Kidney tubule cell (primary cell): ENCODE data around the gene COPS8.
A peak's percentile ranks its signal among the peaks of the same experiment; 100 is the strongest.

Source experiments
- DNase-seq: peaks from one replicate; pipeline ENCODE4 v3.0.0-alpha.2; 2018; ENCODE audit warnings: low spot score

Gene COPS8

GRCh38 chr2:237085248-237086221, at the start of gene COPS8:
TSS of gene COPS8 (plus strand) at chr2:237085889. CDS start at chr2:237085965, 76 bp downstream.
- peak; percentile 92 for DNase-seq

DNA sequence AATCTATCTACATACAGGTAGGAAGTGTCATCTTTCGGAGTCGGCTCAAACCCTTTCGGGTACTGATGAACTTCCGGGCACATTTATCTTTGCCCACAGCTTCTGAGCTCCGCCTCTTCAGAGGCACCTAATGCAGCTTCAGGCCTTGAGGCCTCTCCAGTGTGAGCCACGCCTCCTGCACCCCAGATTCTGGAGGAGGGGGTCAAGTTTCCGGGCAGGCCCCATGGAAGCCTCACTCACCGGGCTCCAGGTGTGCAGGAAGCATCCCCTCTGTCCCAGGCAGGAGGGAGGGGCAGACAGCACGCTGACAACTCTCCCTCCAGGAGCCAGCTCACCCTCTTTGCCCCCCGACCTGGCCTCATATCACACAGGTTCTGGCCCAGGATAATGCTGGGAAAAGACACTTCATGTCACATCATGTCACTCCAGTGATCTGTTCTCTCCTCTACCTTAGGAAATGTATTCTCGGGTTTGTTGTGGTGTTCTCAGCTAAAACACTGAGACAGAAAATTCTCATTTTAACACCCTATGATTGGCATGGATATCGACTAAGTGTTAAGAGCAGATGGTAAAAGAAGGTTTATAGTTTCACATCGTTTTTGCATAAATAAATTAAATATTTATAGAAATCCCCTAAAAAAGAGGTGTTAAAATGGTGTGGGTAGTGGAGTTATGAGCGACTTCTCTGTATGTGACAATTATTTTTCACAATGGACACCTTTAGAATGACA, 46.2 kb upstream of the COPS8 start:
- no peak for DNase-seq

DNA sequence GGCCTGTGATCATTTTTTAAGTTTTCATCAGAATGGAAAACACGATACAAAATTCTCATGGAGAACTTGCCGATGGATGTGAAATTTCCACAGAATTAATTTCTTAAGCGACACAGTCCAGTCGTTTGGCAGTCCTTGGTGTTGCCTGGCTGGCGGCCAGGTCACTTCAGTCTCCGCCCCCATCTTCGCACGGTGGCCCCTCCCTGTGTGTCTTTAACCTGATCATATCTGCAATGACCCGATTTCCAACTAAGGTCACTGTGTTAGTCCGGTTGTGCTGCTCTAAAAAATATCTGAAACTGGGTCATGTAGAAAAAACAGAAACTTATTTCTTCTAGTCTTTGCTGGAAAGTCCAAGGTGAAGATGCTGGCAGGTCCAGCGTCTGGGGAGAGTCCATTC, 44.5 kb upstream of the COPS8 start:
- DNase-seq = no peak

DNA sequence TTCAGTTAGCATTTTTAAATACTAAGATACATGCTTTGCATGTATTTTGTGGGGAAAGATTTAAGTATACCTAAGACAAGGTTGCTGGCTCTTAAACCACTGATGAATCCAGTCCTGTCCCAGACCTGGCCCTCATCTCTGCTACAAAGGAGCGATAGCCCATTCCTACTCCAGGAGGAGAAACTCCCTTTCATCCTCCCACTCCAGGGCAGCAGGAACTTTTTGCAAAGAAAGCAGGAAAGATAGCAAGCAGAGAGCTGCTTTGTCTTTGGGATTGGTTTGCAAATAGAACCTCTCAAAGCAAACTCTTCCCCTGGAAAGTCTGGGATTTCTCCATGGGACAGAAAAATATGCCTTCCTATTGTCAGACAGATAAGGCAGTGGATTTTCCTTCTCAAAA, 43.6 kb upstream of the COPS8 start:
- DNase-seq = no peak

DNA sequence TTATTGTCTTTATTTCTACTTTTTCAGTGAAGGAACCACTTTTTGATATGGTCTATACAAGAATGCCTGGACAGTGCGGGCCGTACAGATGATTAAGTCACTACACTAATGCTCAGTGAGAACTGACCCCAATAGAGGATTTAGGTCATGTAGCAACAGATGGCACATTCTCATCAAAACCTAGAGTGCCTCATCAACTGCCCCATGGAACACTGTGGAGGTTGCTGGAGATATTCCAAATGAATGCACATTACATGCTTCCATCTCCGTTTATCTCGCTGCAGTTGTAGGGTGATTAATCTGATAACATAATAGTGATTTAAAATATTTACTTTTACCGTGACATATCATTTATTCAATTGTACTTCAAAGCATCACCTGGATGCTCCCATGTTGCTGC, 41.8 kb upstream of the COPS8 start:
- DNase-seq = no peak

DNA sequence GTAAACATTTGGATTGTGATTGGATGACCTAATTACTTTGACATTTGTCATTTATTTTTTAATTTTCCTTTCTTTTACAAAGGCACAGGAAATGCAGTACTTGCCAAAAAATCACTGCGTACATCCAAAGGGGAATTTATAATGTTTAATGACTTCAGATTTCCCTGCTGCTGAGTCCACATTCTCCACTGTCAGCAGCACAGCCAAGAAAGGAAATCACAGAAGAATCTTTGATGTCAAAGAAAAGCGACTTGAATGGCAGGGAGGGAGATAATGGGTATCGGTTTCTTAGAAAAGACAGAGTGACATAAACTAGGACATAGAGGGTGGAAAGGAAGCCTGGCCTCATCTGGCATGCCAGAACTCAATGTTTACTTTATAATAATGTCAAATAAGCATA, 41.4 kb upstream of the COPS8 start:
- DNase-seq = no peak

- DNase-seq = no peak
Observed at GRCh38 chr2:237045449-237045848, 40.2 kb upstream of the COPS8 start.

DNA sequence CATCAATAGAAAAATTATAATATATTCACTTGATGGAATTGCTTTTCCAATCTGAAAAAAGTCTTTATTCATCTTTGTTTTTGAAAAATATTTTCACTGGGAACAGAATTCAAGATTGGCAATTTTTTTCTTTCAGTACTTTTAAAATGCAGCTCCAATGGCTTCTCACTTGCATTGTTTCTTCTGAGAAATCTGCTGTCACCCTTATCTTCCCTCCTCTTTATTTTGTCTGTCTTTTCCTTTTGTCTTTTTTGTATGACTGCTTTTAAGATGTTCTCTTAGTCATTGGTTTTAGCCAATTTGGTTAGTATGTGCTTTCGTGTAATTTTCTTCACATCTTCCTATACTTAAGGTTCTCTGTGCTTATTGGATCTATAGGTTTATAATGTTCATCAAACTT, 37.1 kb upstream of the COPS8 start:
- no peak for DNase-seq

- no peak for DNase-seq
Observed at GRCh38 chr2:237051861-237052260, 33.8 kb upstream of the COPS8 start.

DNA sequence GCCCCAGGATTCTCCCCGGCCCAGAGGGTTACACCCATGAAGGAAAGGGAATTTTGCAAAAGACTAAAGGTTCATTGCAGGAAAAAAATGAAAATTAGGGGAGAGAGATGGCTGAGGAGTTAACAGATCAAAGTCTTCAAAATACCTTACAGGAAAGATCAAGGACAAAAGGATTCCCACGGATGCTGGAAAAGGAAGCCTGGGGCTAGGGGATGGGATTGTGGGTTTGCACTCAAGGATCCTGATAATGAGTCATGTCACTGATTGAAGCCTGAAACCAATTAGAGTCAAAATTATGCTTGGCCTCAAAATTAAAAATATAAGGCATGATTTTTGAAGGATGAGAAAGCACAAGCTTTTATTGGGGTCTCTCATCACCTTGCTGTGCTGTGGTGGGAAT, 32.6 kb upstream of the COPS8 start:
- DNase-seq = no peak

DNA sequence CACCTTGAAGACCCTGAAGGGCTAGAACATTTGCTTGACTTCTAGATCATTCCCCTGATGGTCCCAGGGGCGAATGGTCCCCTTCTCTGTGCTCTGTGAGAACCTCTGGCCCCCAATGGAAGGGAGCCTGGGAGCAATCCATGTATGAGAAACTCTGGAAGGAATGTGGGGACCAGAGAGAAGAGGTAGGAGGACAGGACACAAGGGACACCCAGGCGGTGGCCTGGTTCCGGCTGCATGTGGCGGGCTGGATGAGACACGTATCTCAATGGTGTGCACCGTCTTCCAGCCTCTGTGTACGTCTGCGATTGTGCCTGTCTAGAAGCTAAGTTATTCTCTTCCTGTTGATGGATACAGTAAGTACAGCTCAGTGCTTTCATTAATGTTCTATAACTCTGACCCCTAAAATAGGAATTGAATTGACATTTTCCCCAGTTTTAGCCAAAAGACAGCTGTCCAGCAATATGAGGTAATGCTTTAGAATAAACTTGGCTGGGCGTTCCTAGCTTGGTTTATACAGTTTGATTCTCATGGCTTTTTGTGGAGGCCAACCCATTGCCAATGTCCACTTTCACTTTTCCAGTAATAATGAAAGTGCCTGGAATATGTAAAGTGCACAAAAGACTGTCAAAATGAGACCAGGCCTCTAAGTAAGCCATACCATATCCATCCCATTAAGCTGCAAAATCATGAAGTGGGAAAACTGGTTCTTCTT, 30.1 kb upstream of the COPS8 start:
- no peak for DNase-seq

DNA sequence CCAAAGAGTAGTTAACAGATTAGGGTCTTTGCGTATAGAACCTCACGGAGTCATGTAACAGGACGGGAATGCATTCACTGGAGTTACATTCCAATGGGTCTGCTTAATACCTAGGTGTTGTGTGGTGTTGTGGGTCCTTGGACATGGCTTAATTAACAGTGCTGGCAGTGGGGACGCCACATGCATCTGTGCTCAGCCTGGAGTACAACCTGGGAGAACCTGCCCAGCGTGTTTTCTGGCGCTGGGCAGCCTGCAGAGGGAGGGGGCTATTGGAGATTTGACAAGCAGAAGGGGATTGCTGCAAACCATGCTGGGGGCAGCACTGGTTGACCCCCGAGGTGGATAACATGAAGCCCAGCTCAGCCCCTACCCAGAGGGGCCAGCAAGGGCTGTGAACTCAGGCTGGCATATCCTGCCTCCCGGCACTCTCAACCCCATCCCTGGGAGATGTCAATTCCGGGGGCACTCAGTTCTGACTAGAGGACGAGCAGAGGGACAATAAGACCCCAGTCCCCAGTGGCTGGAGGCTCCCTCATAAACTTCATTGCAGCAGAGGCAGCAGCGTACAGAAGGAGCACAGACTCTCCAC, 29.3 kb upstream of the COPS8 start:
- no peak for DNase-seq

DNA sequence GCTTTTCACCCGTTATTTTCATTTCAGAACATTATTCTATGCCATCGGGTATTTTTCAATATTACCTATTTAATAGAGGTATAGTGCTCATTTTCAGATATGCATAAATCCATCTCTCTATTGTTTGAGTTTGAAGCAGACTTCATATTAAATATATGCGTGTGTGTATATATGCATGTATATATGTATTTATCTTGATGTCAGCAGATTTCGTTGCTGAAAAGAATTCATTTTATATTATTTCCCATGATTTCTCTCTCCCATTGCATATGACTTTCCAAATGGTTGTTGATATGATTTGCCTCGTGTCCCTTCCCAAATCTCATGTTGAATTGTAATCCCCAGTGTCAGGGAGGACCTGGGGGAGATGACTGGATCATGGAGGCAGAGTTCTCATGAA, 28.6 kb upstream of the COPS8 start:
- no peak for DNase-seq

- no peak for DNase-seq
Observed at GRCh38 chr2:237057893-237058300, 27.8 kb upstream of the COPS8 start.

GRCh38 chr2:237058423-237058822, 27.3 kb upstream of the COPS8 start:
- DNase-seq = no peak

GRCh38 chr2:237059155-237059875, 26.4 kb upstream of the COPS8 start:
- DNase-seq = no peak

- peak; percentile 63 for DNase-seq
Observed at GRCh38 chr2:237060534-237061312, 25.0 kb upstream of the COPS8 start.

- DNase-seq = no peak
Observed at GRCh38 chr2:237061356-237061755, 24.3 kb upstream of the COPS8 start.

DNA sequence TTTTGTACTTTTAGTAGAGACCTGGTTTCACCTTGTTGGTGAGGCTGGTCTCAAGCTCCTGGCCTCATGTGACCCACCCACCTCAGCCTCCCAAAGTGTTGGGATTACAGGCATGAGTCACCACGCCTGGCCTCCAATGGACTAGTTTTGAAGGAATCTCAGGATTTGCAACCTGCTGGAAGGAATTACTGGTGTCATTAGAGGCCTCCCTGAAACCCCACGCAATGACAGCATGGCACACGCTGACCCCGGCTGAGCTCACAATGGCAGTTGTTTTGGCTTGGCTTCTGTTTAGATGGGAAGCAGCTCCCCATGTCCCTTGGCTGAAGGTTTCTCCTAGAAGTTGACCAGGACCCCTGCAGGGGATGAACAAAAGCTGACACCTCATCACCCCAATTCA, 23.1 kb upstream of the COPS8 start:
- DNase-seq = peak; percentile 17

GRCh38 chr2:237064203-237065070, 21.3 kb upstream of the COPS8 start:
- DNase-seq = no peak
